IPS-18a (cell line): ENCODE data around the gene MAP3K13.

Experiments
- H3K27ac ChIP-seq: one replicate; pipeline ENCODE4 v1.5.1; 2013; ENCODE audit warnings: low read length
- H3K27me3 ChIP-seq: one replicate; pipeline ENCODE4 v1.6.1; 2013; ENCODE audit warnings: mild to moderate bottlenecking, low read length; ENCODE audit not compliant: control insufficient read depth, insufficient read depth
- H3K36me3 ChIP-seq: one replicate; pipeline ENCODE4 v1.6.1; 2013; ENCODE audit warnings: low read depth, low read length; ENCODE audit not compliant: control insufficient read depth
- H3K4me1 ChIP-seq: one replicate; pipeline ENCODE4 v1.6.1; 2013; ENCODE audit warnings: low read depth, low read length; ENCODE audit not compliant: control insufficient read depth
- H3K4me3 ChIP-seq: one replicate; pipeline ENCODE4 v1.5.1; 2013; ENCODE audit warnings: low read length
- H3K9ac ChIP-seq: one replicate; pipeline ENCODE4 v1.6.1; 2013; ENCODE audit warnings: mild to moderate bottlenecking, low read length, moderate library complexity
- H3K9me3 ChIP-seq: one replicate; pipeline ENCODE4 v1.6.1; 2013; ENCODE audit warnings: low read depth, low read length; ENCODE audit not compliant: control insufficient read depth

MAP3K13 gene

DNA sequence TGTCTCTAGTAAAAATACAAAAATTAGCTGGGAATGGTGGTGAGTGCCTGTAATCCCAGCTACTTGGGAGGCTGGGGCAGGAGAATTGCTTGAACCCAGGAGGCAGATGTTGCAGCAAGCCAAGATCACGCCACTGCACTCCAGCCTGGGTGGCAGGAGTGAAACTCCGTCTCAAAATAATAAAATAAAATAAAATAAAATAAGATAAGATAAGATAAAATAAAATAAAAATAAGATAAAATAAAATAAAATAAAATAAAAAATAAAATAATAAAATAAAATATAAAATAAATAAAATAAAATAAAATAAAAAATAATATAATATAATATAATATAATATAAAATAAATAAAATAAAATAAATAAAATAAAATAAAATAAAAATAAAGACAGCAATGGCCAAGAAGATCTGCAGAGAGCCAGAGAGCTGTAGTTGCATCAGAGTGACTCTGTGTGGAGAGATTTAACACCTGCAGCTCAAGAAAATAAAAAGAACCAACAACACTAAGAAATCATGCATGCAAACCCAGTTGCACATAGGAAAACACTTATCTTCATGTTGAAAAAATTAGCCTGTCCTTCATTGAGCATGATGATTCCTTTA lies 163.5 kb downstream of the MAP3K13 start:
- Histone ChIP-seq H3K4me1 (no peaks in the 10 kb centered on the region), H3K27me3 (no peaks in the 10 kb centered on the region), H3K9ac (no peak overlapping the region), H3K9me3 (no peaks in the 10 kb centered on the region), H3K4me3 (no peak overlapping the region), H3K36me3 (no peaks in the 10 kb centered on the region), H3K27ac (no peak overlapping the region)

GRCh38 chr3:185527364-185527763 lies 164.4 kb downstream of the MAP3K13 start:
- no peaks in the 10 kb centered on the region for H3K4me1 ChIP-seq
- H3K36me3 ChIP-seq, result no peaks in the 10 kb centered on the region
- H3K9me3 ChIP-seq, result no peaks in the 10 kb centered on the region
- H3K27me3 ChIP-seq, result no peaks in the 10 kb centered on the region
- H3K9ac ChIP-seq, result no peak overlapping the region
- no peak overlapping the region for H3K27ac ChIP-seq
- no peak overlapping the region for H3K4me3 ChIP-seq

GRCh38 chr3:185528532-185528931 lies 165.6 kb downstream of the MAP3K13 start:
- H3K9ac ChIP-seq, result no peak overlapping the region
- H3K4me3 ChIP-seq, result no peak overlapping the region
- no peaks in the 10 kb centered on the region for H3K4me1 ChIP-seq
- no peaks in the 10 kb centered on the region for H3K27me3 ChIP-seq
- no peaks in the 10 kb centered on the region for H3K9me3 ChIP-seq
- no peak overlapping the region for H3K27ac ChIP-seq
- H3K36me3 ChIP-seq, result no peaks in the 10 kb centered on the region

GRCh38 chr3:185530856-185531255 lies 167.9 kb downstream of the MAP3K13 start:
- Histone ChIP-seq H3K27ac (no peak overlapping the region), H3K4me1 (no peaks in the 10 kb centered on the region), H3K27me3 (no peaks in the 10 kb centered on the region), H3K4me3 (no peak overlapping the region), H3K36me3 (no peaks in the 10 kb centered on the region), H3K9ac (no peak overlapping the region), H3K9me3 (no peaks in the 10 kb centered on the region)

DNA sequence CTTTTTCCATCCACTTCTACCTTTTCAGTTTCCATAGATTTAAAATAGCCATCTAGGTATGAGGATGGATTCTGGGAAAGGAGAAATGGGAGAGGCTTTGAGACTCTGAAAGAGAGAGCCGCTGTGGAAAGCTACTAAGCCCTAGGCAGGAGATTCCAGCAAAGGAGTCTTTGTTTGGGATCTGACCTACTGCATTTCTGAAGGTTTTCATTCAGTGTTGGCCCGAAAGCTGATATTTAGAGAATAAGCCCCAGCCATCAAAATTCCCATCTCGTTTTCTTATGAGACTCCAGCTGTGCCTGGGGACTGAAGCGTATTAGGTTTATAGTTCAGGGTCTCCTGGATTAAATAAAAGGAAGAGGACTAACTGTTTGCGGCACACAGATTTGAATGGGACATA lies 170.0 kb downstream of the MAP3K13 start:
- Histone ChIP-seq H3K36me3 (no peaks in the 10 kb centered on the region), H3K4me1 (no peaks in the 10 kb centered on the region), H3K27me3 (no peaks in the 10 kb centered on the region), H3K9me3 (no peaks in the 10 kb centered on the region), H3K4me3 (no peak overlapping the region), H3K27ac (no peak overlapping the region), H3K9ac (no peak overlapping the region)

DNA sequence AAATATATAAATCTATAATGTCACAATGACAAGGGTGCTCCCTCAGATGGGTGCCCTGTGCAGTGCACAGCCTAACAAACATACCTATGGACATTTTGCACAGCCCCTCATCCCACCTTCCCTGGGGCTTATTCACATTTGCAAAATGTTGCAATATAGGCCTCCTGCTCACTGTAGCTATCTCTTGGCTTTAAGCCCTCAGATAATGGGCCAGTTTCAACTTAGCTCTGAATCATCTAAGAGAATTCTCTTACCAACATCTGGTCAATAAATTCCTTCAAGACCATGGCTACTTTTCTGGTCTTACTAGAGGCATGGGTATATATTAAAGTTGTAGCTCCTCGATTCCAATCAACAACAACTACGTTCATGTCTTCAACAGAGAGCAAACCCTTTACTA lies 171.6 kb downstream of the MAP3K13 start:
- no peak overlapping the region for H3K27ac ChIP-seq
- H3K9ac ChIP-seq, result no peak overlapping the region
- no peak overlapping the region for H3K4me3 ChIP-seq
- no peaks in the 10 kb centered on the region for H3K9me3 ChIP-seq
- no peaks in the 10 kb centered on the region for H3K27me3 ChIP-seq
- H3K4me1 ChIP-seq, result no peaks in the 10 kb centered on the region
- H3K36me3 ChIP-seq, result no peaks in the 10 kb centered on the region

DNA sequence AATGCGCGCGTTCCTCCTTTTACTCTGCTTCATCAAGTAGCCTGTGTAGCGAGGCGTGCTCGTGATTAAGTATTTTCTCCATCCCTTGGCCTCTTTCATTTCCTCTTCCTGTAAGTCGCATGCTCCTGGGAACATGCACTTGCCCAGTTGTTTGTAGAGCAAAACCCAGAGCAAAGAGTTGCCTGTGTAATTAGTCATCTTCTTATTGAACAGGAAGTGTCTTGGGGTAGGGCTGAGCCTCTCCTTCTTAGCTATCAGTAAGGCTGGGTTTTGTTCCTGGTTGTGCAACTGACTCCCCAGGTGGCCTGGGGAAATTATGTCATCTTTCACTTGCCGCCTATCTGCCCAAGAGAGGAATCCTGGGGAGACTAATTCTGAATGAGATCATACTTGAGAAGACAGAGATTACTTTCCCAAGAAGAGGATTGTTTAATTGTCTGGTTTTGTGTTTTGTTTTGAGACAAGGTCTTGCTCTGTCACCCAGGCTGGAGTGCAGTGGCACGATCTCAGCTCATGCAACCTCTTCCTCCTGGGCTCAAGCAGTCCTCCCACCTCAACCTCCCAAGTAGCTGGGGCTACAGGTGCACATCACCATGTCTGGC lies 174.5 kb downstream of the MAP3K13 start:
- no peaks in the 10 kb centered on the region for H3K27me3 ChIP-seq
- H3K9me3 ChIP-seq, result no peaks in the 10 kb centered on the region
- H3K4me1 ChIP-seq, result no peaks in the 10 kb centered on the region
- H3K36me3 ChIP-seq, result no peaks in the 10 kb centered on the region
- H3K27ac ChIP-seq, result no peak overlapping the region
- no peak overlapping the region for H3K4me3 ChIP-seq
- H3K9ac ChIP-seq, result no peak overlapping the region
